ENCODE data around the gene MIGA2.

DNA sequence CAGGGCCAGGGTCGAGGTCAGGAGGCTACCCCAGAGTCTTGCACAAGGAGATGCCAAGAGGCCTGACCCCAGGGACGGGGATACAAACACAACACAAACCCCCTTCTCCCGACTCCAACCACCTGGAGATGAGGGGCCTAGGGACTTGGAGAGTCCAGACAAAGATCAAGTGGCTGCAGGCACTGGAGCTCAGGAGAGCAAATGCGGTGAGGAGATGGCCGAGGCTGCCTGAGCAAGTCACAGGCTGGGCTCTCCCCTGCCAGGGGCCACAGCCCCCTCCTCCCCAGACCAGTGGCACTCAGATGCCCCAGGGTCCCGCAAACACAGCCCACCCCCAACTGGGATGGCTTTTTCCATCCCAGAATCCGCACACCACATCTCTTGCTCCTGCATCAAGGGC, 24.1 kb upstream of the MIGA2 start:
- TF ChIP-seq POLR2AphosphoS5 (IDR thresholded peaks at IDR 0.05; ENCODE audit: low read depth) (no peak), GABPA (IDR thresholded peaks at IDR 0.05; ENCODE audit: low read depth) (no peak)
- TF ChIP-seq, protein P1, sequence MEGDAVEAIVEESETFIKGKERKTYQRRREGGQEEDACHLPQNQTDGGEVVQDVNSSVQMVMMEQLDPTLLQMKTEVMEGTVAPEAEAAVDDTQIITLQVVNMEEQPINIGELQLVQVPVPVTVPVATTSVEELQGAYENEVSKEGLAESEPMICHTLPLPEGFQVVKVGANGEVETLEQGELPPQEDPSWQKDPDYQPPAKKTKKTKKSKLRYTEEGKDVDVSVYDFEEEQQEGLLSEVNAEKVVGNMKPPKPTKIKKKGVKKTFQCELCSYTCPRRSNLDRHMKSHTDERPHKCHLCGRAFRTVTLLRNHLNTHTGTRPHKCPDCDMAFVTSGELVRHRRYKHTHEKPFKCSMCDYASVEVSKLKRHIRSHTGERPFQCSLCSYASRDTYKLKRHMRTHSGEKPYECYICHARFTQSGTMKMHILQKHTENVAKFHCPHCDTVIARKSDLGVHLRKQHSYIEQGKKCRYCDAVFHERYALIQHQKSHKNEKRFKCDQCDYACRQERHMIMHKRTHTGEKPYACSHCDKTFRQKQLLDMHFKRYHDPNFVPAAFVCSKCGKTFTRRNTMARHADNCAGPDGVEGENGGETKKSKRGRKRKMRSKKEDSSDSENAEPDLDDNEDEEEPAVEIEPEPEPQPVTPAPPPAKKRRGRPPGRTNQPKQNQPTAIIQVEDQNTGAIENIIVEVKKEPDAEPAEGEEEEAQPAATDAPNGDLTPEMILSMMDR (IDR thresholded peaks at IDR 0.05; ENCODE audit: insufficient read depth, low read length) = no peak

All from HL-60 (cell line).